Non-pigmented ciliary epithelial cell (primary cell): Measurements from ENCODE around the gene RHO.

Experiments used
- DNase-seq: peaks from one replicate; pipeline ENCODE4 v3.0.0-alpha.2; 2010; ENCODE audit warnings: low read depth

Gene RHO

DNA sequence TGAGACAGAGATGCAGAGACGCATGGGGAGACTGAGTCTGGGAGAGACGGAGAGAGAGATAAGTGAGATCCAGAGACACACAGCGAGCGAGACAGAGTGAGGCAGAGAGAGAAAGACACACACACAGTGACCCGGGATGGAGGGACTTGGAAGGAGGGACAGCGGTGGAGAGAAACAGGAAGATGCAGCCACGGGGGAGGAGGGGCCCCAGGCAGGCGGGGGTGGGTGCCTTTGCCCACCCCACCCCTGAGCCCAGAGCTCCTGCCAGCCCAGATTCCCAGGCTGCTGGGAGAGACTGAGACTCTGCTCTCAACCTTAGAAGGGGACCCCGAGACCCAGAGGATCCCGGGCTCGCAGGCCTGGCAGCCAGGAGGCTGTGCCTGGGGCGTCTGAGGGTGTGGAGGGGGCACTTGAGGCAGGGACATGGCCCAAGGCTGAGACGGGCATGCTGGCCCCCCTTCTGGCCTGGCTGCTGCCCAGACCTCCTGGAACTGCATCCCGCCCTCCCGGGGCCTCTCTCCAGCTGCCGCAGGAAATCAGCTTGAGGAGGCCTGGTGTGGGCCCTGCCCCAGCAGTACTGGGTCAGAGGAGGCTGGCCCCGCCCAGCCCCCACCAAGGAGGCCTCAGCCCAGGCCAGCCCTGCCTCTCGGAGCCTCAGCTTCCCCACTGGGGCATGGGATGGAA is 32.6 kb downstream of the RHO start:
- peak; percentile 10 for DNase-seq

DNA sequence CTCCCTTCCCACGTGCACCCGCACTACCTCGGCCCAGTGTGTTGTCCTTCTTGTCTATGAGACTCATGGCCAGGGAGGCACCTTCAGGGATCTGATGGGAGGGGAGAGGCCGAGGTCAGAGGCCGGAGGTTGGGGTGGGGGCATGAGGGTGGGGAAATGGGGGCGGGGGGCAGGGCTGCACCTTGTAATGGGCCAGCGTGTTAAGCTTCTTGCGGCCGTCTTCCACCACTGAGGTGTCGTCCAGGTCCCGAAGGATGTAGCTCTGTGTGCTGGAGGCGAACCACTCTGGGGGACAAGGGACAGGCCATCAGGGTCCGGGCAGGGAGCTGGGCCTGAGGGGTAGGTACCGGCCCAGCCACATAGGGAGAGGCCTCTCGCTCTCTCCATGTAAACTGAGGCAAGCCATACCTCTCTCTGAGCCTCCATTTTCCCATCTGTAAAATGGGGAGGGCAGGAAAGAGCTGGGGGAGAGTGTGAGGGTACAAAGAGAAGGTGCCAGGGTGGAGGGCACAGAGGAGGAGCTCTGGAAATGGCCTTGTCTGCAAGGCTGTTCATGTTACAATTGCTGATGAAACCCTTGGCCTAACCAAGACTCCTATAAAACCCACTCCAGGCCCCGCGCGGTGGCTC is 33.3 kb downstream of the RHO start:
- DNase-seq, result no peak

DNA sequence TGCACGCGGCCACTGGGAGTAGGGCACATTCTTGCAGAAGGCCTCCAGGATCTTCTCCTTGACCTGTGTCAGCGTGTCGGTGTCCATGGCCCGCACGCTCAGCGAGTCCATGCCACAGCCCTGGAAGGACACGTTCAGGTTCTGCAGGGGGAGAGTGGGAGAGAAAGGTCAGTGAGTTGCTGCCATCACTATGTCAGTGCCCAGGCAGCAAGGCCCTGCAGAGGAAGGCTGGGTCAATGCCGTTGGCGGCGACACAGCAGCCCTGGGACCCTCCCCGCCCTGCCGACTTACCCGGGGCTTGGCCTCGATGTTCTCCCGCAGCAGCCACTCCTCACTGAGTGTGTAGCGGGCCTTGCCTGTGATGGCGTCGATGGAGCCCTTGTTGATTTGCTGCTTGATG is 34.4 kb downstream of the RHO start:
- DNase-seq, result no peak

DNA sequence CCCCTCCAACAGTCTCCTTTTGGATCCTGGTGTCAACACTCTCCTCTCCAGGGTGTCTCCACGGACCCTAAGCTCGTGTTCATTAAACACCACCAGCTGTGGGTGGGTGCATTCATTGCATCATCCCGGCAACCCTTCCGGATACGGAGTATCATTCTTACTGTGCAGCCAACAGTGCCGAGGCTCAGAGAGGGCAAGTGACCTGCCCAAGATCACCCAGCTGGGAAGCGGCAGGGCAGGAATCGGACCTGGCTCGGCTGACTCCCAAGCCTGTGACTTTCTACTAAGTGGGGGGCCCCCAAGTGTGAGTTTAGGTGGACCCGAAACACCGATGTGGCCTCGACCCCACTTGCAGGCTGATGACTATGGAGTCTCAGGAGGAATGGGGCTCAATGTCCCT is 34.9 kb downstream of the RHO start:
- DNase-seq, result no peak

DNA sequence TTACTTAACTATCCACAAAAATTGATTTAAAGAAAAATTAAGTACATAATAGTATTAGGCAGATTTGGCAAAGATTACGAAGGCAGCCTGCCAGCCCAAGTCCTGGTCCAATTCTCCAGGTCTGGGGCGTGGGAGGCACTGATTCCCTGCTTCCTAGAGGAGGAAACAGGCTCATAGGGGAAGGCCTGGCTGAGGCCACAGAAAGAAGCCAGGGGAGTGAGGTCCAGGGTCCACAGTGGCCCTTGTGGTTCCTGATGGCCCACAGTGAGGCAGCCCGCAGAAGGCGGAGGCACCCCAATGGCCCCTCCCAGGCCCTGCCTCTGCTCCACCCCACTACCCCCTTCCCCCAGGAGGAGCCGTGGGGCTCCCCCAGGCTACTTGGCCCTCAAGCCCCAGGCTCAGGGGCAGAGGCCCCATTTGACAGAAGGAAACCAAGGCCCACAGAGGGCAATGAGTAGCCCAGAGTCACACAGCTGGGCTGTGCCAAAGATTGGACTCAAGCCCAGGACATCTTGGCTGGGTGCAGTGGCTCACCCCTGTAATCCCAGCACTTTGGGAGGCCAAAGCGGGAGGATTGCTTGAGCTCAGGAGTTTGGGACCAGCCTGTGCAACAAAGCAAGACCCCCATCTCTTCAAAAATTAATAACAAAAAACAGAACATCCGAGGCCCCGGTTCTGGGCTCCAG is 35.6 kb downstream of the RHO start:
- DNase-seq, result no peak

DNA sequence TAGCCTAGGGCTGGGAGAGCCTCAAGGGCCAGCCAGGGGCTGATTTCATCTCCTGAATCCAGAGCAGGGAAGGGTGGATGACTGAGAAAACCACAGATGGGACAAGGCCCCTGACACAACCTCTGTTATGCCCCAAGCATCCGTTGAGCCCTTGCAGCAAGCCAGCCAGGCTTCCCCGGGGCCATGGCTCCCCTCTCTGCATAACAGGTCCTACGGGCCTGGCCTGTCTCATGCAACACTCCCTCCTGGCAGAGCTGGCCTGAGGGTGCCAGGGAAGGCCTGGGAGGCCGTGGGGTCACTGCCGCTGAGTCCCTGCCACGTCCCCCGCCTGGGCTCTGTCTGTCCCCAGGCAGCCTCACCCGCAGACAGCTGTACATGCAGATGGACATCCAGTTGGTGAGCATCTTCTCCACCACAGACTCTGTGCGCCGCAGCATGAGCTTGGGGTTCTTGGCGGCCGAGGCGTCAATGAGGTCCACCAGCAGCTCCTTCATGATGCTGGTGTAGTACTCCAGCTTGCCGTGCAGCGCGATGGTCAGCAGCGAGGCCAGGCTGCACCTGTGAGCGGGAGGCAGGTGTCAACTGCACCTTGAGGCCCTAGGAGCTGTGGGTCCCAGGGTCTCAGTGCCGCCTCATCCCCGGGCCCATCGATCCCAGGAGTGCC is 36.7 kb downstream of the RHO start:
- DNase-seq, result no peak

DNA sequence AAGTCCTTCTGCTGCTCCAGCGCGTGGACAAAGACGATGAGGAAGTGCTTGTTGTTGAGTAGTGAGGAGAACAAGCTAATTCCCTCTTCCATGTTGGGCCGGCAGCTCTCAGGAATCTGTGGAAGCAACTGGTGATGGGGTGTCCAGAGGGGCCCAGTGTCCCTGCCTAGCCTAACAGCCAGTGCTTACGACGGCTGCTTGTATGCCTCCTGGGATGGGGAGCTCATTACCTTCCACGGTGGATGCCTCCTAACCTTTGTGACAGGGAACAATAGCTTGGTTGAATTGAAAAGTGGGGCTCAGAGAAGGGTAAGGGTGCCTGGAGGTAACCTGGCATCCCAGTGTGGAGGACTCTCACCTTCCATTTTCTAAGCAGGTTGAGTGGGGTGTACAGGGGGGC is 37.5 kb downstream of the RHO start:
- DNase-seq, result no peak

DNA sequence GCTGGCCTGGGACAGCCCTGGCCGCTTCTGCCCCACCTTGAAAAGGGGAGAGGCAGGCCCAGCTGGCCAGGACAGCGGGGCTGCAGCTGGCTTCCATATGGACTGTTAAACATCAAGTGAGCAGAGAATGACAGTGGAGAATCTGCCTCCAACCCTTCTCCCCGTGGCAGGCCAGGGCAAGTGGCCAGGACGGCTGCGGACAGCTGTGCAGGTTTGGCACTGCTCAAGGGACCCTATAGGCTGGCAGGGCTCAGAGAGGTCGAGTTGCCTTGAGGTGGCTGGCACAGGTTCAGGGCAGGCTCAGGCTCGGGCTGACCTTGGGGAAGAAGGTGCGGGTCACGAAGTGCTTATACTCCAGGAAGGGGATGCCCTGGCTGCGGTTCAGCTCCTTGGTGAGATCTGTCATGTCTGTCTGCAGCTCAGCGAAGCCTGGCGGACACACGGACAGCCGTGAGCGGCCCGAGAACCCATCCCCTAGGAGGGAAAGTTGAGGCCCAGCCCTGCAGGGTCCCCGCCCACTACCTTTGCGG is 38.8 kb downstream of the RHO start:
- DNase-seq, result no peak

DNA sequence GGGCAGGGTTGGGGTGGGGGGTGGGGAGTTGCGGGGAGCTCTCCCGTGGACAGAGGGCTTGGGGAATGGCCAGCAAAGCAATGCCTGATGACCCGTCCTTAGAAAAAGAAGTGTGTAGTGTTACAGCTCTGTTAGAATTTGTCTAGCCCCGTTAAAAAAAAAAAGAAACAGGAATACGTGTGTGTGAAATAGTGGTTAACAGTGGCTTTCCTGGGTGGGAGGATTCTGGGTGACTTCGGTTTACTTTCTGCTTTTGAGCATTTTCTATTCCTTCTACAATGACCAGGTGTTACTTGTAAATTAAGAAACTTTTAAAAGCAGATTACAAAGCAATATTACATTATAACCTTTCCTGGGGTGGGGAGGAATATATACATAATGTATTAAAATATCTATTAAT is 39.5 kb downstream of the RHO start:
- DNase-seq, result no peak

DNA sequence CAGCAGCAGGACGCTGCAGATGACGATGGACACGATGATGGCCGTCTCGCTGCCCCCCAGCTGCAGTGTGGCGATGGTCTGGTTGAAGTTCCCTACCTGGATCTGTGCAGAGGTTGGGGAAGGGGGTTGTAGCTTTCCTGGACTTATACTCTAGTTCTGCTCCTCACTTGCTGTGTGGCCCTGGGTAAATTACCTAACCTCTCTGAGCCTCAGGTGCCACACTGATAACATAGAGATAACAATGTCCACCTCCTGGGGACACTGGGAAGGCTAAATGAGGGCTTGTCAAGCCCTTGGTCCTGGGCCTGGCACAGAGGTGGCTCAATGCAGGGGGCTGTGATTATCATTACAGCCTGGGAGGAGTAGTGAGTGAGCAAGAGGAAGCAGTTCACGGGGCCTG is 41.4 kb downstream of the RHO start:
- DNase-seq, result no peak

DNA sequence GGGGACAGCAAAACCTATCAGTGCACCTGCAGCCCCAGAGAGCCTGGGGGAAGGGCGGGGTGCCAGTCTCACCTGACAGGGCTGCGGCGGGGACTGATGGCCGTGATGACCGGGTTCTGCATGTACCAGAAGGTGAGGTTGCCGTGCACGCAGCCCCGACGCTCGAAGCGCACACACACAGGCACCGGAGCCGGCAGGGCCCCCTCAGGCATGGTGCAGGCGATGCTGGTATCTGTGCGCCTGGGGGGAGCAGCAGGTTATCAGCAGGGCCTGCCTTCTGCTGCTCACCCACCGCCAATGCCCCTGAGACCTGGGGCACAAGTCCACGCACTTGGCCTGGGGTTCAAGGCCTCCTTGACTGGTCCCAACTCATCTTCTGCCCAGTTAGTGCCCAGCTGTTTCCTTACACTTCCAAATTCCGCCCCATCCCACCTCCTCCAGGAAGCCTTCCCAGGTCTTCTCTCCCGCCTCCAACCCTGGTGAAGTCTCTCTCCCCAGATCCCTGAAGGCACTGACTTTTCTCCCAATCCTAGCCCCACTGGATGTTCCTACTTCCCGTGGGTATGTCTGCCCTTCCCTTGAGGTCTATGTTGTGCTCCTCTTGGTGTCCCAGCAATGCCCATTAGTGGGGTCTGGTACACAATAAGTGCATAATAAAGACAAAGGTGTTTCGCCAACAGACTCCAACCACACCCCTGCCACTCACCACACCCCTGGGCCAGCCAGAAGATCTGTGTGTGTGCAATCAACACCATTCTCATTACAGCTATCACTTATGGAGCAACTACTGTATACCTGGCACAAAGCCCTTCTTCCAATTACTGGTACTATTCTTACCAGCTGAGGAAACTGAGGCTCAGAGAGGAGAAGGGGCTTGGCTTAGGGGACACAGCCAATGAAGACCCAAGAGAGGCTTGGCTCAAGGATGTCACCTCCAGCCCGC is 43.4 kb downstream of the RHO start:
- DNase-seq, result no peak

DNA sequence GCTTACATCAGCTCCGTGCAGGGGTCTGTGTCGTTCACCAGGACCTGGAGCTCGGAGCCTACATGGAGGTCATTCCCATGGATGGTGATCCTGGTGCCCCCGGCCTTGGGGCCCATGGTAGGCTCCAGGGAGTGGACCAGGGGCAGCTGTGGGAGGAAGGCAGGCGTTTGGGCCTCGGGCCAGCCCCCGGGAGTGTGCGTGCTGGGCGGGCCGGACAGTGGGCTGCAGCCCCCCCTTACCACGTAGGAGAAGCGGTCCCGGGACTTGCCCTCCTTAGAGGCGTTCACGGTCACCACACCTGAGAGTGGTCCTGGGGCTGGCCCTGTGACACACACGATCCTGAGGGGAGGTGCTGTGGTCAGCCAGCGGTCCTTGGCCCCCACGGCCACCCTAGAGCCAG is 44.2 kb downstream of the RHO start:
- DNase-seq, result no peak

DNA sequence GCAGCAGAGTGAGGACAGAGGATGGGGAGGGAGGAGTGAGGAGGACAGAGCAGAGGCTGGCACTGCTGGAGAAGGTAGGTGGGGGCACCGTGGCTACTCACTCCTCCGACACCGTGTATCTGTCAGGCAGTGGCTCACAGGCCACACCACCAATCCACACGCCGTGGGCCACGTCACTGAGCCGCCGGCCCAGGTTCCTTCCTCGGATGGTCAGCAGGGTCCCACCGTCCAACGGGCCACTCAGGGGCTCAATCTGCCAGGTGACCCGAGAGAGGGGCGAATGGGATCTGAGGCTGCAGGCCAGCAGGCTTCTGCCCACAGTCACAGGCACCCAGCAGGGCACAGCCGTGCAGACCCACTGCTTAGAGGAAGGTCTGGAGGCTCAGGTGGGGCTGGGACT is 45.1 kb downstream of the RHO start:
- DNase-seq, result no peak

DNA sequence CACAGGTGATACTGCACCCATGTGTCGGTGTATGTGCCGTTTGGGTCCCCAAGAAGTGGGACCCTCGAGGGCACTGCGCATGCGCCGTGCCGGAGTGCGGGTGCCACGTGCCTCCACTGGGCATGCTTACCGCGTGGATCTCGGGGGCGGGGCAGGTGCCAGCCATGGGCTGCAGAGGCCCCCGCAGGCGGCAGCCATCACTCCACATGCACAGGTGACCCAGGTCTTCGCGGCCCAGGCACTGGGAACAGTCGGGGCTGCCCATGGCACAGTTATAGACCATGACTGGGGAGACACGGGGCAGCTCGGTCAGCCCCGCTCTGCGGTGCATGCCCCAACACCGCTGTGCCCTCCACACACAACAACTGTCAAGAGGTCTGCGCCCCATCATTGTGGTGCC is 45.8 kb downstream of the RHO start:
- no peak for DNase-seq

DNA sequence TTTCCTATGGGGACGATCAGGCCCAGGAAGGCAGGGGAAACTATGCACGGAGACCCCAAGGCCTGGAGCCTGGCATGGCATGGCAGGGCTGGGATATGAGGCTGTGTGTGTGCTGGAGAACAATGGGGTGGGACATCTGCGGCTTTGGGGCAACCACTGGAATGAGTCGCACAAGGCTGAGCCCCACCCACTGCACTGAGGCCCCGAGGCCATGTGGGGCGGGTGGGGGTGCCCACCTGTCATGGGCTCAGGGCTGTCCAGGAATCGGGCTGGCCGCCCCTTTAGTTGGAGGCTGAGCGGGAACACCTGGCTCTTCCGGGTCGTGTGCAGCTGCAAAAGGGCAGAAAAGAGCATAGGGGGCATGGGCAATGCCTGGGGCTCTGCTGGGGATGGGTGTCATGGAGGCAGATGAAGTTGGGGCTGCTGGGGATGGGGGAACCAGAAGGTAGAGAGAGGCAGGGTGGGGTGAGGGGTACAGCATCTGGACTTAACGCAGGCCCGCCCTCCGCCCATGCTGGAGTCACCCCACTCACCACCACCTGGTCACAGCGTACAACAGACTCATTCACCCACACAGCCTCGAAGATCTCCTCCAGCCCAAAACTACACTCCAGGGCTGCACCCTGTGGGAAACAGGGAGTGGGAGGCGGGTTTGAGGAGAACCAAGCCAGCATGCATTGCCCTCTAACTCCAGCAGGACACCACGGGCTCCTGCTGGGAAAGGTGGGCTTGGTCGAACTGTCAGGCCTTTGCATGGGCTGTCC is 47.0 kb downstream of the RHO start:
- no peak for DNase-seq

DNA sequence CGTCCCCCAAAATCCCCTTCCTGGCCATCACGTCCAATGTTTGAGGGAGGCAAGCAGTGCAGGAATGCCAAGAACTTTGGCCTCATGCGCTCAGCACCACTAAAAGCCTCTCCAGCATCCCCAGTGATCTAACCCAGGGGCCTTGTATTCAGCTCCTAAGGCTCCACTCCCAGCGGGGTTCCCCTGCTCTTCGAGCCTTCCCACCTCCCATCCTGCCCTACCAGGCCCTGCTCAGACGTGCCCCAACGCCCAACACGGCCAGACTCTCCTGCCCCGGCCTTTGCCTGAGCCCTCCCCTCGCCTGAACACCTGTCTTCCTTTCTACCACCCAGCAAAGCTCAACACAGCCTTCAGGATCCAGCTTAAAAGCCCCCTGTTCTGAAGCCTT is 47.6 kb downstream of the RHO start:
- no peak for DNase-seq

DNA sequence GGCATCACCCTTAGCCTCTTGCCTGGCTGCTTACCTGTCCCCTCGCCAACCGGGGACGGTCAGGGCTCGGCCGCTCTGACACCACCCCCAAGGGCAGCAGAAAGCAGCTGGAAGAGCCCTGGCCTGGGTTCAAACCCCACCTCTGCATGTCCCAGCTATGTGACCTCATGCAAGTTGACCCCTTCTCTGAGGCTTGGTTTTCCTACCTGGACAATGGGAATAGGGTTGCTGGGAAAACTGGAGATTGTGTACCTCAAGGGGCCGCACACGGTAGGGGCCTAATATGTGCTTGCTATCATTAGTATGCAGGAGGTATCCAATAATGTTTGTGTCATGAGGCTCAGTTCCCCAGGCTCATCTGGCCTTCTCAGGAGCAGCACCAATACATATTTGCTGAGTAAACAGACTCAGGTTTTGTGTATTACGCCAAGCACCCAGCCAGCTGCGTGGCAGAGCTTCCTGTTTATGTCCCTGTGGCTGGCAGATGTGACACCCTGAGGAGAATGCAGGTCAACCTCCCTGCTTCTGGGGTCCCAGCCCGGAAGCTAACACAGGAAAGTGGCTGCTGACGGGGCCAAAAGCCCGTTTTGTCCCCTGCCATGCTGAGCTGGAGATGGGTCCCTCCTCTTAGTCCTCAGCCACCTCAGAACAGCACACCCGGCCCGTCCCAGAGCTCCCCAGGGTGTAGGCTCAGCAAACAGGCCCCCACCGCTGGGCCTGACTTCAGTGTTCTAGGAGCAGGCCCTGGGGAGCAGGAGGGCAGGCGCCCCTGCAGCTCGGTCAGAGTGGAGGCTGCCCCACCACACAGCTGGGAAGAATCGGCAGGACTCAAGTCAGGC is 48.3 kb downstream of the RHO start:
- no peak for DNase-seq

DNA sequence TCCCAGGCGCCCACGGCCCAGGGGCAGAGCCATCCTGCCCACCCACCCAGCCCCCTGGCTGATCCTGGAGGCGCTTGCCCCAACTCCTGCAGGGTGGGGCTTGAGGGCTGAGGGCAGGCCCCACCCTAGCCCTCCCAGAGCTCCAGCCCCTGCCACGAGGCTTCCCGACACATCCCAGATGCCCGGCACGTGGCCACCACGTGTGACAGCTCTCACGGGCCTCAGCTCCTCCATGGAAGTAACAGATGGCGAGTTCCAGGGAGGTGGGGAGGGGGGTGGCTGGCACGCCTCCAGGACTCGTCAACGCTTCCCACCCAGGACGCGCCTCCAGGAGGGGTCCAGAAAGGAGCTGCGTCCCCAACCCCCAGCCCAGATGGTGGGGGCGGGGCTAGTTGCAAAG is 48.9 kb downstream of the RHO start:
- no peak for DNase-seq

DNA sequence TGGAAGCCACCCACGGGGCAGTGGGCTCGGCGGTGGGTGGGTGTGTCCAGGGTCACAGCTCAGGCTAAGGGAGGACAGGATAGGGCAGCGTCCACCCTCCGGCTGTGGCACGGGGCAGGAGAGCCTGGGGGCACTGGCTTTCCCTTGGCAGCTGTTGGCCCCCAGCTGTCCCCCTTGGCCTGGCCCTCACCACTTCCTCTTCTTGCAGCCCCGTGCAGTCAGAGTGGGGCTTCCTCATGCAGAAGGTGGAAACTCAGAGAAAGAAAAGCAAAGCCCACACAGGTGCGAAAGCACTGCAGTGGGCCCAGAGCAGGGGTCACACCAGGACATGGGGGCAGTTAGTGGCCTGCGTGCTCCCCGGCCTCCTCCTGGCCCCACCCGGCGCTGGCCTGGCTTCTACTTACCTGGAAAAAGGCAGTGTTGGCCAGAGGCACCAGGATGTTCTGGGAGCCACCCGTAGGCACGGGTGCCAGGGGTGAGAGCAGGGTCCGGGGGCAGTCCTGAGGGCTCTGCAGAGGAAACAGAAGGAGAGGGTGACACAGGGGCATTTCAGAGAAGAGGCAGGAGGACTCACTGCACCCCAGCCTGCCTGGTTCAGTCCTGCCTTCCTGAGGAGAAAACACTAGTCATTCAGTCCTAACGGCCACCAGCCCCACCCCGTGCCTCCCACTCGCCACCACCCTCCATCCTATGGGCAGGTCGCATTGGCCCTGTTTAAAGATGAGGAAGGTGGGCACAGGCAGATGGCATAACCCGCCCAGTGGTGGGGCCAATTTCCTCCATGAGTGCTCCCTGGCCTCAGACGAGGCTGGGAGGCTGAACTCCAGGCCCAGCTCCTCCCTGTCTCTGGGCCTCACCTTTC is 49.7 kb downstream of the RHO start:
- DNase-seq, result no peak
